Stimulated activated CD4-positive, alpha-beta T cell treated with anti-CD3 and anti-CD28 coated beads, Interleukin-12 subunit alpha, Interleukin-12 subunit beta, amount 100 ng/mL, for 4 hours (primary cell): ENCODE measurements around the gene ALDH1A2.

Source experiments
- DNase-seq: peaks from one replicate; pipeline ENCODE4 v3.0.0-alpha.2; 2020

ALDH1A2 gene

GRCh38 chr15:57941816-57942215 is 123.7 kb downstream of the ALDH1A2 start:
- no peak for DNase-seq

GRCh38 chr15:57932348-57932747 is 133.2 kb downstream of the ALDH1A2 start:
- no peak for DNase-seq

GRCh38 chr15:57931570-57931969 is 133.9 kb downstream of the ALDH1A2 start:
- no peak for DNase-seq

DNA sequence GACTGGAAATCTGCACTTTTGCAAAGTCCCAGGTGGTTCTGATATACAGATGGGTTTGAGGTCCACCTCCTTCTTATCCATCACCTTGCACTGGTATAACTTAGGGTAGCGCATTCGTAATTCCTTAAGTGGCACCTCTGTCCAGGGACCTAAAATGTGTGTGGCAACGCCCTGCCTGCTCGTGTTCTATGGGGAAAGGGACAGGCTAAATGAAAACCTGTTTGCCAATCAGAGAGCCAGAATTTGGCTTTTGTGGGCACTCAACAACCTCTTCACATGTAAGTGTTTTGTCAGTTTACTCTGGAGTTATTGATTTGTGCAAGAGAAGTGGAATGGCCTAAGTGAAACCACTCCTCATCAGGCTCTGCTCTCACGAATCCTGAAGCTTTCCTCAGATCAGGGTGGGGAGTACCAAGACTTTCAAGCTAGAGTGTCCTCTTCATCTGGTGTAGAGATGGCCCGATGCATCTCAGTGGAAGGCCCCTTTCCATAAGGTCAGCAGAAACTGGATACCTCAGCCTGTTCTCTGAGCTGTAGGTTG is 138.3 kb downstream of the ALDH1A2 start:
- DNase-seq: no peak

- DNase-seq: no peak
Measured at GRCh38 chr15:57925650-57926049, 139.9 kb downstream of the ALDH1A2 start.

GRCh38 chr15:57924598-57924997 is 140.9 kb downstream of the ALDH1A2 start:
- no peak for DNase-seq

DNA sequence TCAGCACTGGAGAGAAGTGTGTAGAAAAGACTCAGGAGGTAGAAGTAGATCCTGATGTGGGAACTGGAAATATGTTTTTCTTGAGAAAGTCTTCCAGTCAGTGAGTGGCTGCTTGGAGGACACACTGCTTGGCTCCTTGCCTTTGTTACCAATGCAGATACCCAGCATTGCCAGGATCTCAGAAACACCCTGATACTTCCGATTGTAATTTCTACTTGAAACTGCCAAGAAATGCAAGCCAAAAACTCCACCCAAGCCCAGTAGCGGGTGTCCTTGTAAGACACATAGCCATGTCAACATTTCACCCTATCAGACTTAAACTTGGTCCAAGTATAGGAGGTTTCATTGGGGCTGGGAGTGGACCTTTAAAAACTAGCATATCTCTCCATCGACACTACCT is 141.8 kb downstream of the ALDH1A2 start:
- no peak for DNase-seq

GRCh38 chr15:57923306-57923705 is 142.2 kb downstream of the ALDH1A2 start:
- no peak for DNase-seq

DNA sequence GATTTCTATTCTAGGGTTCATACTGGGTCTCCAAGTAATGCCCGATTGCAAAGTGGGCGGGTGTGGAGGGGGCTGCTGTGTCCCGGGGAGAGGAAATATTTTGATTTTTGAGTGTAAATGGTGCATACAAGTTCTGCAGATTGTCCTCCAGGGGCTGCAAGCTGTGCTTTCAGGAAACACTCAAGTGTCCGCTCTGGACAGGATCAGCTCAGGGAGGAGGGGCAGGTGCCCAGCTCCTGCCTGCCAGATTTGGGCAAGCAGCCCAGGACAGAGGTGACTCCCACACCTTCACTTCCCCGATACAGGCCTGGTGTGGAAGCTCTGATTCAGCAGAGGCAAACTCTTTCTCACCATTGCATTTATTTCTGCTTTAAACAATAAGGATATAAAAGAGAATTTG is 142.7 kb downstream of the ALDH1A2 start:
- DNase-seq: no peak

- no peak for DNase-seq
Measured at GRCh38 chr15:57921371-57921770, 144.1 kb downstream of the ALDH1A2 start.

- no peak for DNase-seq
Measured at GRCh38 chr15:57920911-57921310, 144.6 kb downstream of the ALDH1A2 start.

DNA sequence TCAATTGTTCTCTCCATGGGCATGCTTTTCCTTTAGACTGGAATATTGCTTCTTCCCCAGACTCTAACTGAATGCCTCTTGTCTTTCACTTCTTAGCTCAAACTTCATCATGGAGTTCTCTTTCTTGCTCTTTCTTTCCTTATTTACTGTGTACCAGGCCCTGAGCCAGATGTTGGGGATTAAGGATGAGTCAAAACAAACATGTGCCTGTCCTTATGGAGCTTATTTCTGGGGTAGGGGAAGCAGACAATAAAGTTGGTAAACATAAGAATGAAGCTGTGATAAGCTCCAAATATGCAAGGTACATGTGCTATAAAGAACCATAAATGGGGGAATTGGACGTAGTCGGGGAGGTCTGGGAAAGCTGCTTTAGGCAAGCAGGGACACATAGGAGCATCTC is 145.8 kb downstream of the ALDH1A2 start:
- DNase-seq: no peak

GRCh38 chr15:57917998-57918397 is 147.5 kb downstream of the ALDH1A2 start:
- DNase-seq: no peak

- DNase-seq: no peak
Measured at GRCh38 chr15:57916695-57917094, 148.8 kb downstream of the ALDH1A2 start.

DNA sequence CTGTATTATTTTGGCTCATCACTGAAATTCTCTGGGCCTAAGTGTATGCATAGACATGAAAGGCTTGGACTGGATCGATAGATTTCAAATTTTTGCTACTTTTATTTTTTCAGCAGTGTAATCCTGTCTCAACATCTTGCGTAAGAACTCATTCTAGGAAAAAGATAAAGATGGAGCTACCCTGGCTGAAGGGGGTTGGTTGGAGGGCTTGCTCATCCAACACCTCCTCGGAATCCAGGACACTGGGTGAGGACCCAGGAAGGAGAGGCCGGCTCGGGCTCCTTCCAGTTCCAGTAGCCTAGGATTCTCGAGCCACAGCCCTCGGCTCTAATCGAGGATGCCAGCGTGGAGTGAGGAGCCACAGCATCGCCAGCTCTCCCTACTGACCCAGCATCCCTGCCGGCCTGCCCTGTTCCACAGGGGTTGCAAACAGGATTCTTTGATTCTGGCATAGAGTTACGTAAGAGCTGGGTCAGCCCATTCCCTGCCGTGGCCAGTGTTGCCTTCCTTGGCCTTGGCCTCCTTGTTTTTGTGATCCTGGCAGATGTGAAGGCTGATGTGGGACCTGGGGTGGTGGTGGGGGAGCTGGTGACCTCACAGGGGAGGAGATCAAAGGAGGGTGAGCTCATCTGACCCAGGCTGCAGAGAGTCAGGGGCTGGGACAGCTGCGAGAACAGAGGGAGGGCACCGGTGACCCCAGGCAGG is 149.5 kb downstream of the ALDH1A2 start:
- no peak for DNase-seq

- DNase-seq: no peak
Measured at GRCh38 chr15:57914350-57915055, 151.0 kb downstream of the ALDH1A2 start.

DNA sequence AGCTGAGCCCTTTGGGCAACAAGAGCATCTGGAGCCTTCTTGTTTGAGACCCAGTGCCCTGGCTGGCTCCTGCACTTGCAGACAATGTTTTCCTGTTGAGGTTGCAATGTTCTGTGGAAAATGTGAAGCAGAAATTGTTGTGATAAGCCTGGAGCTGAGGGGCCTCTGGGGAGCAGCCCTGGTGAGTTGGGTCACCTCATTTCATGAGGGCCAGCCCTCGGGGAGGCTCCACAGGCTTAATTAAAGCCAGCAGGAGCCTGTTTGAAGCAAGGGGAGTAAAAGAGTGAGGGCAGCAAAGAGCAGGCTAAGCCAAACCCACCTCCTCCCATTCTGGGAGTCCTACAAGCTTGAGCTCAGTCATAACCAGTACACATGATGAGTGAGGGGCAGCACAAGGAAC is 154.3 kb downstream of the ALDH1A2 start:
- no peak for DNase-seq

- no peak for DNase-seq
Measured at GRCh38 chr15:57910672-57911071, 154.8 kb downstream of the ALDH1A2 start.

DNA sequence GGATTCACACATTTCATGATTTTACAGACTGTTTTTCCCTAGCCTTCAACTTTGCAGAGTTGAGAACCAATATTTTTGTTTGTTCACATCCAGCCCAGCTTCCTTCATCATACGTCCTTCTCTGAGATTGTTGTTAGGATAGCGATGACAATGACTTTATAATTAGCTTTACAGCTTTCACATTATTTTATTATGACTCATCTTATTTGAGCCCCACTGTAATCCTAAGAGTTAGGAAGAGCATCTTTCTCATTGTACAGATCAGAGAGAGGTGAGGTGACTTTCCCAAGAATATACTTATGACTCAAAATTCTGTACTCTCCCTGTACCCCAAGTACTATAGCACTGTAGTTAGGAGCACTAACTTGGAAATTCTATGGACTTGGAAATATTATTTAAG is 156.1 kb downstream of the ALDH1A2 start:
- DNase-seq: no peak

- no peak for DNase-seq
Measured at GRCh38 chr15:57903626-57904025, 161.9 kb downstream of the ALDH1A2 start.
